GM18951 (cell line): ENCODE measurements around the gene IGLON5.

Source experiments
- POLR2A ChIP-seq: IDR thresholded peaks from 4 replicates; pipeline ENCODE4 v1.6.1; 2011; ENCODE audit warnings: mild to moderate bottlenecking; ENCODE audit not compliant: insufficient read length, insufficient read depth; ENCODE audit errors: extremely low read depth
- in situ Hi-C: fragments of 300-500 bp; cut with MboI; formaldehyde crosslinking; loops from one replicate; pipeline ENCODE4 v1.12.0; 2022; ENCODE audit warnings: low sequenced_read_pairs, mixed read lengths, inconsistent platforms; ENCODE audit not compliant: unreplicated experiment

Gene IGLON5

DNA sequence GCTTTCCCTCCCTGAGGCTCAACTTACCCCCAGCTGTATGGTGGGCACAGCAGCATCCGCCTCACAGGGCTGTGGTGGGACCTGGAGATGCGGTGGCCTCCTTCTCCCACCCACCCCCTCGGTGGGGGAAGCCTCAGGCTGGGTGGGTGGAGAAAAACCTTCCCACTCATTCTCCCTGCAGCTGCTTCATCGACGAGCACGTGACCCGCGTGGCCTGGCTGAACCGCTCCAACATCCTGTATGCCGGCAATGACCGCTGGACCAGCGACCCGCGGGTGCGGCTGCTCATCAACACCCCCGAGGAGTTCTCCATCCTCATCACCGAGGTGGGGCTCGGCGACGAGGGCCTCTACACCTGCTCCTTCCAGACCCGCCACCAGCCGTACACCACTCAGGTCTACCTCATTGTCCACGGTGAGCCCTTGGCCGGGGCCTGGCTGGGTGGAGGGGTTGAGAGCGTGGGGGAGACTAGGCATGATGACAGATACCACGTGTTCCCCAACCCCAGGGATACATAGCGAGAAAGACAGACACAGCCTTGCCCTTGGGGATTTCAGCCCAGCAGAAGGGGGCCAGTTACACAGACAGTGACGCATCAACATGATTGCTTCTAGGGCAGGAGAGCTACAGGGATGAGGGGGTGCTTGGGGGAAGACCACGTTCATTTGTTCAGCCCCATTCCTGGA lies 12.2 kb downstream of the IGLON5 start:
- TF ChIP-seq POLR2A = no peak
- in situ Hi-C loops = no loop called here

DNA sequence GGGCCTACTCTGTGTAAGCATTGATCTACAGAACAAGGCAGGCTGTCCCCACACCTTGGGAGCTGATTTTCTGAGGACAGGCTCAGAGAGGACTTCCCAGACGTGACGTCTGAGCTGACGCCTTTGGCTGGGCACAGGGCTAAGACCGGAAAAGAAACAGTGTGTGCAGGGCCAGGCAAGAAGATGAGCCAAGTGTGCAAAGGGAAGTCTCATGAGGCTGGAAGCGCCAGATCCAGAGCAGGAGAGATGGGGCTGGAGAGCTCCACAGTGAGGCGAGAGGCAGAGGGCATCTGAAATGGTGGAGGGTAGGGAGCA lies 12.7 kb downstream of the IGLON5 start:
- no peak for TF ChIP-seq POLR2A
- in situ Hi-C loops = no loop called here

DNA sequence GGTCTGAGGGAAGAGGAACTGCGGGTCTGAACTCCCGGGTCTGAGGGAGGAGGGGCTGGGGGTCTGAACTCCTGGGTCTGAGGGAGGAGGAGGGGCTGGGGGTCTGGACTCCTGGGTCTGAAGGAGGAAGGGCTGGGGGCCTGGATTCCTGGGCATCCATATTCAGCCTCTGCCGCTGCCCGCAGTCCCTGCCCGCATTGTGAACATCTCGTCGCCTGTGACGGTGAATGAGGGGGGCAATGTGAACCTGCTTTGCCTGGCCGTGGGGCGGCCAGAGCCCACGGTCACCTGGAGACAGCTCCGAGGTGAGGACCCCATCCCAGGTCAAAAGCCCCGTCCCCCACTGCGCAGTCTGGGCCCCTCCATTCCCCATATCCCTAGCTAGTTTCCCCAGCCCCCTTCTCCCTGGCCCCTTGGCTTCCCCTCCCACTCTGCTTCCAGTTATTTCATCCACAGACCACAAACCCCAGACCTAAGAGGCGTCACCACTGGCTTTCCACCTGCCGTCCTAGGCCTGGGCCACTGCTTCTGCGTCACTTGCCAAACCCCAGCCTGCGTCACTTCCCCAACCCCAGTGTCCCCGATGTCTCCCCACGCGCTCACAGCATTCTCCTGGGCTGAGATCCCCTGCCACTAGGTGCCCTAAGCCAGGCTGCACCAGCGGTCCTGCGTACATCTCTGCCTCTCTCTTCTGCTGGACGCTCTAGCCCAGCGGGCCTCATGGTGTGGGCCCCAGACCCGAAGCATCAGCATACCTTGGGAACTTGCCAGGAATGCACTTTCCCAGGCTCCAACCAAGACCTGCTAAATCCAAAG lies 13.9 kb downstream of the IGLON5 start:
- no peak for TF ChIP-seq POLR2A
- in situ Hi-C loops = no loop called here

- TF ChIP-seq POLR2A = no peak
- in situ Hi-C loops = no loop called here
Observed at GRCh38 chr19:51326216-51327065, 15.0 kb downstream of the IGLON5 start.

GRCh38 chr19:51327066-51328001 lies 15.9 kb downstream of the IGLON5 start:
- no peak for TF ChIP-seq POLR2A
- in situ Hi-C loops = no loop called here

DNA sequence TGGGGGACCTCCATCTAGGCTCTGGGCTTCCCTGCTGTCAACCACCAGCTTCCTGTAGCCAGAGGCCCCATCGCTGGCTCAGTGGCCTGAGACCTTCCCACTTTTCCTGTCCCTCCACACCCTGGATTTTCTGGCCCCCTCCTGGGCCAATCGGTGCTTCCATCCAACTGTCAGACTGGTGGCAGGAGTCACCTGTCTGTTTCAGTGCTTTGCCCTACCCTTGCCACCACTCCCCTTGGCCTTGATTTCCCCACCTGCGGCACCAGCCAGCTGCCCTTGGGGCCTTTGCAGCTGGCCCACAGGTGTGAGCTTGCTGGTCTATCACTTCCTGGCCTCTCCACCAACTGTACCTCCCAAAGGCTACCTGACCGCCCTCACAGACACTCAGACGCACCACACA lies 18.0 kb downstream of the IGLON5 start:
- no peak for TF ChIP-seq POLR2A
- in situ Hi-C loops = no loop called here

DNA sequence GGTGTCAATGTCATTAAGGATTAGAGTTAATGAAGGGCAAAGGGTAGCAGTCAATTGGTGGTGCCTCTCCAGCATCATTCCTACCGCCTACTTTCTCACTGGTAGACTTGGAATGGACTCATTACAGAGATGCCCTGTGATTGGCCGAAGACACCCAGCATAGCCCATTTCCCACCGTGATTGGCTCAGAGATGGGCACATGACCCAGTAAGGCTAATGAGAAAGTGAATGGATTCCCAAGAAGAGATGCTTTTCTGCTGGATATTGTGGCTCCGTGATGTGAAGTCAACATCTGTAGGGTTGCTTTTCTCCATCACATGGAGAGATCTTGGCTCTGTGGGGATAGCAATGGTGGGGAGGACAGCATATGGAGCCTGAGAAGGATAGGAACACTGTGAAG lies 18.9 kb downstream of the IGLON5 start:
- in situ Hi-C loops = no loop called here
- TF ChIP-seq POLR2A = no peak

DNA sequence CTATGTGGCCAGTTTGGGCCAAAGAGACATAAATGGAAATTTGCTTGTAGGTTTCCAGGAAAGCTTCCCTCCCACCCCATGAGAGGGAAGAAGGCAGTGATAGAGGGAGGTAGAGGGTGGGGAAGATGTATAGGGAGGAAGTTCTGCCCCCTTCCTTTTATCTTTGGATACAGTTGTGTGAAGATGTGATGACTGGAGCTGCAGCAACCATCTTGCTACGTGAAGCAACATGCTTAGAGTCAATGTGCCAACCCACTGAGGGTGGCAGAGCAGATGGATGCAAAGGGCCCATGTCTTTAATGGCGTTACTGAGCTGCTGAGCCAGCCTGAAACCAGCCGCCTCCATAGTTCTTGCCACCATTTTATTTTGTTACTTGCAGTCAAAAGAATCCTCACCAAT lies 19.7 kb downstream of the IGLON5 start:
- TF ChIP-seq POLR2A = no peak
- in situ Hi-C loops = no loop called here

- TF ChIP-seq POLR2A = no peak
Observed at GRCh38 chr19:51331716-51332115, 20.3 kb downstream of the IGLON5 start.

DNA sequence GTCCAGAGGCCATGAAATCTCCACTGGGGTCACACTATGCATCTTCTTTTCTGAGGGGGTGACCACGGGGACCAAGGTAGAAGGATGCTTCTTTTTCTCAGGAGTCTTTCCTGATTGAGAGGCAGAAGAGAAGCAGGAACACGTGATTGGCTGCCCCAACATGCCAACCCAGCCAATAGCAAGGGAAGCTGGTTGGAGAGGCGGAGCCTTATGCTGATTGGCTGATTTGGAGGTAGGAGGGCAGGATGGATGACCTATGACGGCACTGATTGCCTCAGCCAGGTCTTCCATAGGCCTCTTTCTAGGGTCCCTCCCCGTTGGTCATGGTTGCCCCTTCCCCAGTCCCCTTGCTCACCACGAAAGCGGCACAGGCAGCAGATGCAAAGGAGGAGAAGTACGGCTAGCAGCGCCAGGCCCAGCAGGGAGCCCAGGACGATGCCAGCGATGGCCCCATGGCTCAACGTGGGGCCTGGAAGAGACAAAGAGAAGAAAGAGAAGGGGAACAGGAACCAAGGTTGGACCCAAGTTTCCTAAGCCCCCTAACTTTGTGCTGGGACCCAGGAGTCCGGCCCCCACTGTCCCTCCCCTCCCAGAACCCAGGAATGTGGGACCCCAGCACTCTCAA lies 22.5 kb downstream of the IGLON5 start:
- TF ChIP-seq POLR2A = no peak
- in situ Hi-C loops = no loop called here

More at GRCh38 chr19:51331716-51332115, 20.3 kb downstream of the IGLON5 start:
- in situ Hi-C loops = no loop called here

DNA sequence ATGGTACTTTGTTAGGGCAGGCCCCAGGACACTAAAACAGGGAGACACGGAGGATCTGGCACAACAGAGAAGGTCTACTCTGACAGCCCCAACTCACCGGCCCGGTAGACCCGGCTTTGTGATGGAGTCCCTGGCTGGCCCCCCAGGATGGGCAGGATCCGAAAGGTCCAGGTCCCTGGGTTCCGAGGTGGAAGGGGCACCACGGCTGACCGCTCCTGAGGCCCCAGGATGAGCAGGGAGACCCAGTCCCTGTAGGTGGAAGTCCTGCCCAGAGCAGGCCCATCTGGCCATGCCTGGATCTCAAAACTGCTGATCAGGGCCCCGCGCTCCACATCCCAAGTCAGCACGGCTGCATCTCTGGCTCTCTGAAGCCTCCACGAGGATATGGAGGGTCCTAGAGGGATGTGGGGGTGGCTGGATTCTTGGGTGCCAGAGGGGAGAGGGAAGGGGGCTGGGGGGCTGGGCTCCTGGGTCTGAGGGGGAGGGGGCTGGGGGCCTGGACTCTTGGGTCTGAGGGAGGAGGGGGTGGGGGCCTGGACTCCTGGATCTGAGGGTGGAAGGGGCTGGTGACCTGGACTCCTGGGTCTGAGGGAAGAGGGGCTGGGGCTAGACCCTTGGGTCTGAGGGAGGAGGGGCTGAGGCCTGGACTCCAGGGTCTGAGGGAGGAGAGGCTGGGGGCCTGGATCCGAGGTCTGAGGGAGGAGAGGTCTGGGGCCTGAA lies 25.9 kb downstream of the IGLON5 start:
- no peak for TF ChIP-seq POLR2A
- in situ Hi-C loops = no loop called here
